ENCODE data around the gene C2orf15. TPM values are rescaled to one million over a fixed set of nuclear protein-coding genes. Genes with fewer than 3 reads are reported as not detected.

C2orf15 gene
- total RNA-seq, 1 experiment from 2014 or later = 1.9 TPM

- TF ChIP-seq ELF1 (IDR thresholded peaks at IDR 0.05; ENCODE audit: borderline replicate concordance, low read depth) = no peak
- no peak for TF ChIP-seq EZH2phosphoT487 (IDR thresholded peaks at IDR 0.05; ENCODE audit: borderline replicate concordance)
- TF ChIP-seq JUND (IDR thresholded peaks at IDR 0.05) = no peak
- H4K20me1 ChIP-seq (ENCODE audit: insufficient read depth) = no peaks in the 10 kb centered on the region; the same call in 1 of the 2 replicates
- ChIA-PET RAD21 (ENCODE audit: low non-redundant PET in 1 of 2, low total read pairs in 2 of 2, uncharacterized antibody in 2 of 2, unreplicated experiment in 2 of 2) (no interaction called here), CTCF (no interaction called here), POLR2A (no interaction called here)
- H3K79me2 ChIP-seq (ENCODE audit: insufficient read depth, low read length) = no peaks in the 10 kb centered on the region
- no peaks in the 10 kb centered on the region for H3K27me3 ChIP-seq (ENCODE audit: insufficient read depth, low read length)
- H3K4me1 ChIP-seq (ENCODE audit: control insufficient read depth in 1 of 2, insufficient read depth in 2 of 2, low read length in 2 of 2) = no peaks in the 10 kb centered on the region
- ATAC-seq (no peak), DNase-seq (ENCODE audit: low read depth, low spot score) (no peak)
- H3K4me3 ChIP-seq (replicated peaks in 1 of 2; ENCODE audit: low read depth in 1 of 2, low read length in 2 of 2) = no peak overlapping the region
- intact Hi-C loops (cut with micrococcal nuclease) = no loop called here
- no peak overlapping the region for H2AFZ ChIP-seq (ENCODE audit: low read depth, low read length, poor library complexity, severe bottlenecking)
- H3K27ac ChIP-seq (ENCODE audit: low read depth, low read length) = no peak overlapping the region
- H3K9ac ChIP-seq (ENCODE audit: low read length) = no peak overlapping the region
- H3K9me3 ChIP-seq (ENCODE audit: control insufficient read depth in 1 of 2, insufficient read depth in 1 of 2, low read depth in 1 of 2, low read length in 2 of 2) = no peaks in the 10 kb centered on the region
- no peak overlapping the region for H3K4me2 ChIP-seq (ENCODE audit: low read length)
- BruUV-seq (replicated peaks) = no TSS peak
- H3K9me2 ChIP-seq (ENCODE audit: insufficient read depth) = no peaks in the 10 kb centered on the region
- H3K36me3 ChIP-seq (ENCODE audit: control insufficient read depth in 1 of 2, insufficient read depth in 2 of 2, low read length in 2 of 2) = peaks cover 8 to 14% of the 10 kb centered on the region in 2 experiments; a peak in 3 of 4 replicates
Measured at GRCh38 chr2:99166218-99166617, 24.7 kb downstream of the C2orf15 start.

- CTCF ChIA-PET = no interaction called here
- TF ChIP-seq ZNF274 (IDR thresholded peaks at IDR 0.05; ENCODE audit: low read depth, low read length) (no peak), EZH2 (IDR thresholded peaks at IDR 0.05) (no peak), TCF7L2 (IDR thresholded peaks at IDR 0.05; ENCODE audit: borderline replicate concordance, extremely low read depth, insufficient read depth, insufficient read length) (no peak), ELF1 (IDR thresholded peaks at IDR 0.05; ENCODE audit: borderline replicate concordance, low read depth) (no peak), EGR1 (IDR thresholded peaks at IDR 0.05; ENCODE audit: low read depth) (no peak), RAD21 (IDR thresholded peaks at IDR 0.05; ENCODE audit: low read depth) (no peak), REST (IDR thresholded peaks at IDR 0.05; ENCODE audit: low read depth) (no peak), CBX3 (IDR thresholded peaks at IDR 0.05; ENCODE audit: low read depth) (no peak), MAX (IDR thresholded peaks at IDR 0.05) (no peak), POLR2A (IDR thresholded peaks at IDR 0.05; ENCODE audit: borderline replicate concordance, extremely low read depth, insufficient read depth, insufficient read length) (no peak), CTCF (IDR thresholded peaks at IDR 0.05 in 2 of 3, conservative IDR thresholded peaks at IDR 0.05 in 1 of 3; ENCODE audit: borderline replicate concordance in 1 of 3, insufficient read depth in 1 of 3, low read depth in 2 of 3, low read length in 2 of 3) (no peak), JUND (IDR thresholded peaks at IDR 0.05) (no peak), SIN3A (IDR thresholded peaks at IDR 0.05; ENCODE audit: low read depth) (no peak), EZH2phosphoT487 (IDR thresholded peaks at IDR 0.05; ENCODE audit: borderline replicate concordance) (no peak)
- RAD21 ChIA-PET (ENCODE audit: low non-redundant PET in 1 of 2, low total read pairs in 2 of 2, uncharacterized antibody in 2 of 2, unreplicated experiment in 2 of 2) = no interaction called here
Measured at GRCh38 chr2:99169534-99169933, 28.0 kb downstream of the C2orf15 start.

More at GRCh38 chr2:99169534-99169933, 28.0 kb downstream of the C2orf15 start:
- POLR2A ChIA-PET = interaction anchor here (0.7 kb wide), 1 partner anchor 8 kb away, joined by 5 read pairs; no protein-coding TSS in a partner anchor
- Histone ChIP-seq H3K27ac (ENCODE audit: low read depth, low read length) (no peak overlapping the region), H3K36me3 (ENCODE audit: control insufficient read depth in 1 of 2, insufficient read depth in 2 of 2, low read length in 2 of 2) (peaks cover 16 to 18% of the 10 kb centered on the region in 2 experiments; a peak in 3 of 4 replicates), H3K9me3 (ENCODE audit: control insufficient read depth in 1 of 2, insufficient read depth in 1 of 2, low read depth in 1 of 2, low read length in 2 of 2) (no peaks in the 10 kb centered on the region), H2AFZ (ENCODE audit: low read depth, low read length, poor library complexity, severe bottlenecking) (no peak overlapping the region), H3K4me1 (ENCODE audit: control insufficient read depth in 1 of 2, insufficient read depth in 2 of 2, low read length in 2 of 2) (no peaks in the 10 kb centered on the region), H4K20me1 (ENCODE audit: insufficient read depth) (no peaks in the 10 kb centered on the region; the same call in 1 of the 2 replicates), H3K9ac (ENCODE audit: low read length) (no peak overlapping the region), H3K4me2 (ENCODE audit: low read length) (no peak overlapping the region), H3K27me3 (ENCODE audit: insufficient read depth, low read length) (no peaks in the 10 kb centered on the region), H3K9me2 (ENCODE audit: insufficient read depth) (no peaks in the 10 kb centered on the region), H3K4me3 (replicated peaks in 1 of 2; ENCODE audit: low read depth in 1 of 2, low read length in 2 of 2) (no peak overlapping the region), H3K79me2 (ENCODE audit: insufficient read depth, low read length) (peaks cover 4% of the 10 kb centered on the region; the same call in 1 of the 2 replicates)
- intact Hi-C loops (cut with micrococcal nuclease) = no loop called here
- no TSS peak for BruUV-seq (replicated peaks)
- ATAC-seq = no peak
- no peak for DNase-seq (ENCODE audit: low read depth, low spot score)

Measured in HCT116 (cell line).